ENCODE measurements around the gene RPS3A. TPM values are rescaled to one million over a fixed set of nuclear protein-coding genes. Genes with fewer than 3 reads are reported as not detected.
A peak's percentile ranks its signal among the peaks of the same experiment; 100 is the strongest.

Gene RPS3A
- total RNA-seq, 2 experiments from 2014 or later, result 1,515 to 1,526 TPM

- Mint-ChIP-seq H3K27me3 (no peaks in the 10 kb centered on the region), H3K36me3 (ENCODE audit: low read depth) (peaks cover 35% of the 10 kb centered on the region), H3K4me3 (peak overlapping the region; percentile 13), H3K9me3 (no peaks in the 10 kb centered on the region), H3K4me1 (peaks cover 49% of the 10 kb centered on the region), H3K27ac (peak overlapping the region; percentile 87)
- CTCF ChIA-PET, result interaction anchor here (1.0 to 2.2 kb wide), 4 partner anchors 9 to 269 kb away, joined by 3 to 5 read pairs (median 4); no protein-coding TSS in a partner anchor
- POLR2A ChIA-PET, result interaction anchor here (1.3 to 3.2 kb wide), 3 partner anchors 15 to 83 kb away, joined by 3 to 57 read pairs (median 4); partner anchors contain the start of gene LRBA
- DNase-seq, result no peak
Observed at GRCh38 chr4:151097759-151098158, 1.7 kb upstream of the RPS3A start.

- Mint-ChIP-seq H3K36me3 (ENCODE audit: low read depth) (peaks cover 44% of the 10 kb centered on the region), H3K4me3 (peak overlapping the region; percentile 85), H3K4me1 (peaks cover 55% of the 10 kb centered on the region), H3K27ac (peak overlapping the region; percentile 87), H3K9me3 (no peaks in the 10 kb centered on the region), H3K27me3 (no peaks in the 10 kb centered on the region)
- ChIA-PET POLR2A (interaction anchor here (0.6 to 3.2 kb wide), 10 partner anchors 9 to 1681 kb away, joined by 3 to 57 read pairs (median 4); partner anchors contain the start of genes ARFIP1, LRBA and TIGD4), CTCF (interaction anchor here (0.6 to 1.9 kb wide), 8 partner anchors 10 to 271 kb away, joined by 3 to 5 read pairs (median 4); no protein-coding TSS in a partner anchor)
- DNase-seq, result no peak
Observed at GRCh38 chr4:151098979-151099228, 524 bp upstream of the RPS3A start.

- Mint-ChIP-seq H3K36me3 (ENCODE audit: low read depth) (peaks cover 53% of the 10 kb centered on the region), H3K9me3 (no peaks in the 10 kb centered on the region), H3K4me1 (peaks cover 60% of the 10 kb centered on the region), H3K27me3 (no peaks in the 10 kb centered on the region), H3K27ac (peak overlapping the region; percentile 87), H3K4me3 (peak overlapping the region; percentile 85)
- ChIA-PET CTCF (interaction anchor here (0.6 to 1.4 kb wide), 4 partner anchors 17 to 1358 kb away, joined by 3 to 7 read pairs (median 3); no protein-coding TSS in a partner anchor), POLR2A (interaction anchor here (0.7 to 3.2 kb wide), 13 partner anchors 8 to 1680 kb away, joined by 3 to 57 read pairs (median 5); partner anchors contain the start of genes ARFIP1, FBXW7, LRBA and TIGD4)
- no peak for DNase-seq
Observed at GRCh38 chr4:151099976-151100417, 569 bp downstream of the RPS3A start.

GRCh38 chr4:151100531-151100930 lies 1.1 kb downstream of the RPS3A start:
- Mint-ChIP-seq H3K27me3 (no peaks in the 10 kb centered on the region), H3K4me3 (peak overlapping the region; percentile 85), H3K27ac (peak overlapping the region; percentile 87), H3K4me1 (peaks cover 56% of the 10 kb centered on the region), H3K9me3 (no peaks in the 10 kb centered on the region), H3K36me3 (ENCODE audit: low read depth) (peaks cover 53% of the 10 kb centered on the region)
- CTCF ChIA-PET, result interaction anchor here (0.6 to 1.4 kb wide), 3 partner anchors 17 to 1357 kb away, joined by 3 to 7 read pairs (median 3); no protein-coding TSS in a partner anchor
- POLR2A ChIA-PET, result interaction anchor here (0.7 to 3.2 kb wide), 10 partner anchors 9 to 1679 kb away, joined by 3 to 57 read pairs (median 6); partner anchors contain the start of genes ARFIP1, FBXW7, LRBA and TIGD4
- DNase-seq, result no peak

GRCh38 chr4:151103758-151104157 lies 4.3 kb downstream of the RPS3A start:
- POLR2A ChIA-PET, result interaction anchor here (3.0 kb wide), 1 partner anchor 14 kb away, joined by 8 read pairs; no protein-coding TSS in a partner anchor
- Mint-ChIP-seq H3K36me3 (ENCODE audit: low read depth) (peaks cover 76% of the 10 kb centered on the region), H3K4me3 (no peak overlapping the region), H3K27ac (no peak overlapping the region), H3K27me3 (no peaks in the 10 kb centered on the region), H3K4me1 (peaks cover 37% of the 10 kb centered on the region), H3K9me3 (no peaks in the 10 kb centered on the region)
- CTCF ChIA-PET, result interaction anchor here (1.2 kb wide), 1 partner anchor 10 kb away, joined by 3 read pairs; no protein-coding TSS in a partner anchor
- no peak for DNase-seq

GRCh38 chr4:151104621-151105020 lies 5.2 kb downstream of the RPS3A start:
- POLR2A ChIA-PET, result no interaction called here
- CTCF ChIA-PET, result interaction anchor here (1.0 kb wide), 1 partner anchor 12 kb away, joined by 3 read pairs; no protein-coding TSS in a partner anchor
- H3K36me3 Mint-ChIP-seq (ENCODE audit: low read depth), result peaks cover 73% of the 10 kb centered on the region

GRCh38 chr4:151105454-151106032 lies 6.1 kb downstream of the RPS3A start:
- ChIA-PET POLR2A (no interaction called here), CTCF (interaction anchor here (1.0 kb wide), 1 partner anchor 12 kb away, joined by 3 read pairs; no protein-coding TSS in a partner anchor)
- Mint-ChIP-seq H3K4me3 (no peak overlapping the region), H3K9me3 (no peaks in the 10 kb centered on the region), H3K27ac (no peak overlapping the region), H3K4me1 (peaks cover 31% of the 10 kb centered on the region), H3K36me3 (ENCODE audit: low read depth) (peaks cover 64% of the 10 kb centered on the region), H3K27me3 (no peaks in the 10 kb centered on the region)
- DNase-seq, result no peak

More at GRCh38 chr4:151104621-151105020, 5.2 kb downstream of the RPS3A start:
- no peak overlapping the region for H3K27ac Mint-ChIP-seq
- H3K9me3 Mint-ChIP-seq, result no peaks in the 10 kb centered on the region
- no peak overlapping the region for H3K4me3 Mint-ChIP-seq
- DNase-seq, result no peak
- H3K4me1 Mint-ChIP-seq, result peaks cover 33% of the 10 kb centered on the region
- no peaks in the 10 kb centered on the region for H3K27me3 Mint-ChIP-seq

GRCh38 chr4:151107063-151107462 lies 7.6 kb downstream of the RPS3A start:
- H3K4me3 Mint-ChIP-seq, result no peak overlapping the region
- ChIA-PET POLR2A (no interaction called here), CTCF (no interaction called here)
- no peaks in the 10 kb centered on the region for H3K9me3 Mint-ChIP-seq
- DNase-seq, result no peak
- H3K36me3 Mint-ChIP-seq (ENCODE audit: low read depth), result peaks cover 50% of the 10 kb centered on the region
- H3K27ac Mint-ChIP-seq, result no peak overlapping the region
- no peaks in the 10 kb centered on the region for H3K27me3 Mint-ChIP-seq
- H3K4me1 Mint-ChIP-seq, result peaks cover 19% of the 10 kb centered on the region

GRCh38 chr4:151110236-151110635 lies 10.8 kb downstream of the RPS3A start:
- peaks cover 26% of the 10 kb centered on the region for H3K36me3 Mint-ChIP-seq (ENCODE audit: low read depth)
- CTCF ChIA-PET, result no interaction called here
- no peaks in the 10 kb centered on the region for H3K27me3 Mint-ChIP-seq
- H3K4me1 Mint-ChIP-seq, result no peaks in the 10 kb centered on the region
- POLR2A ChIA-PET, result interaction anchor here (1.0 kb wide), 1 partner anchor 10 kb away, joined by 5 read pairs; the partner anchor contains the start of gene RPS3A
- DNase-seq, result no peak
- no peak overlapping the region for H3K27ac Mint-ChIP-seq
- no peaks in the 10 kb centered on the region for H3K9me3 Mint-ChIP-seq
- no peak overlapping the region for H3K4me3 Mint-ChIP-seq

GRCh38 chr4:151114338-151114737 lies 14.9 kb downstream of the RPS3A start:
- H3K4me1 Mint-ChIP-seq, result no peaks in the 10 kb centered on the region
- no peak for DNase-seq
- no peaks in the 10 kb centered on the region for H3K36me3 Mint-ChIP-seq (ENCODE audit: low read depth)
- no peak overlapping the region for H3K27ac Mint-ChIP-seq
- H3K9me3 Mint-ChIP-seq, result no peaks in the 10 kb centered on the region
- H3K27me3 Mint-ChIP-seq, result no peaks in the 10 kb centered on the region
- CTCF ChIA-PET, result interaction anchor here (1.1 kb wide), 1 partner anchor 16 kb away, joined by 3 read pairs; no protein-coding TSS in a partner anchor
- H3K4me3 Mint-ChIP-seq, result no peak overlapping the region
- POLR2A ChIA-PET, result interaction anchor here (0.6 to 1.6 kb wide), 3 partner anchors 14 to 29 kb away, joined by 3 to 8 read pairs (median 5); partner anchors contain the start of gene RPS3A

- CTCF ChIA-PET, result interaction anchor here (0.7 to 1.1 kb wide), 2 partner anchors 16 to 359 kb away, joined by 3 to 4 read pairs; no protein-coding TSS in a partner anchor
- Mint-ChIP-seq H3K27ac (no peak overlapping the region), H3K27me3 (no peaks in the 10 kb centered on the region), H3K4me1 (no peaks in the 10 kb centered on the region), H3K4me3 (no peak overlapping the region), H3K36me3 (ENCODE audit: low read depth) (no peaks in the 10 kb centered on the region), H3K9me3 (no peaks in the 10 kb centered on the region)
- no peak for DNase-seq
- POLR2A ChIA-PET, result interaction anchor here (1.6 kb wide), 1 partner anchor 15 kb away, joined by 8 read pairs; no protein-coding TSS in a partner anchor
Observed at GRCh38 chr4:151114986-151115385, 15.6 kb downstream of the RPS3A start.

- ChIA-PET POLR2A (interaction anchor here (1.9 to 2.1 kb wide), 2 partner anchors 15 to 17 kb away, joined by 6 to 8 read pairs; no protein-coding TSS in a partner anchor), CTCF (interaction anchor here (0.6 to 1.9 kb wide), 14 partner anchors 8 to 1269 kb away, joined by 3 to 7 read pairs (median 4); no protein-coding TSS in a partner anchor)
- Mint-ChIP-seq H3K36me3 (ENCODE audit: low read depth) (no peaks in the 10 kb centered on the region), H3K27me3 (no peaks in the 10 kb centered on the region), H3K9me3 (no peaks in the 10 kb centered on the region), H3K27ac (no peak overlapping the region), H3K4me1 (peaks cover 4% of the 10 kb centered on the region), H3K4me3 (no peak overlapping the region)
- peak; percentile 63 for DNase-seq
Observed at GRCh38 chr4:151117371-151117962, 18.0 kb downstream of the RPS3A start.

GRCh38 chr4:151129796-151130195 lies 30.4 kb downstream of the RPS3A start:
- H3K4me3 Mint-ChIP-seq, result no peak overlapping the region
- no peak for DNase-seq
- H3K4me1 Mint-ChIP-seq, result no peaks in the 10 kb centered on the region
- H3K27ac Mint-ChIP-seq, result no peak overlapping the region
- H3K27me3 Mint-ChIP-seq, result no peaks in the 10 kb centered on the region
- H3K36me3 Mint-ChIP-seq (ENCODE audit: low read depth), result no peaks in the 10 kb centered on the region
- no peaks in the 10 kb centered on the region for H3K9me3 Mint-ChIP-seq
- ChIA-PET CTCF (no interaction called here), POLR2A (no interaction called here)

Measured in activated CD4-positive, alpha-beta memory T cell treated with anti-CD3 and anti-CD28 coated beads, Interleukin-2, amount 10 ng/mL, durations not matched to agents 7 days and 5 days (primary cell).